GM15510 (cell line): ENCODE measurements around the gene ZNF490.

Experiments used
- POLR2A ChIP-seq: IDR thresholded peaks from 3 replicates; pipeline ENCODE4 v1.6.1; 2011; ENCODE audit warnings: borderline replicate concordance; ENCODE audit not compliant: insufficient read length; ENCODE audit errors: extremely low read depth

ZNF490 gene

GRCh38 chr19:12610540-12611360, at the start of gene ZNF490, which contains the start of gene ZNF791:
Gene ZNF490 (minus strand): TSS chr19:12610813. CDS start chr19:12610680, 133 bp downstream.
Gene ZNF791 (plus strand): TSS chr19:12610920. CDS start chr19:12611080, 160 bp downstream.
- peak; percentile 93 for TF ChIP-seq POLR2A

- TF ChIP-seq POLR2A: no peak
These were observed 47.4 kb upstream of the ZNF490 start for GRCh38 chr19:12657966-12658365.

DNA sequence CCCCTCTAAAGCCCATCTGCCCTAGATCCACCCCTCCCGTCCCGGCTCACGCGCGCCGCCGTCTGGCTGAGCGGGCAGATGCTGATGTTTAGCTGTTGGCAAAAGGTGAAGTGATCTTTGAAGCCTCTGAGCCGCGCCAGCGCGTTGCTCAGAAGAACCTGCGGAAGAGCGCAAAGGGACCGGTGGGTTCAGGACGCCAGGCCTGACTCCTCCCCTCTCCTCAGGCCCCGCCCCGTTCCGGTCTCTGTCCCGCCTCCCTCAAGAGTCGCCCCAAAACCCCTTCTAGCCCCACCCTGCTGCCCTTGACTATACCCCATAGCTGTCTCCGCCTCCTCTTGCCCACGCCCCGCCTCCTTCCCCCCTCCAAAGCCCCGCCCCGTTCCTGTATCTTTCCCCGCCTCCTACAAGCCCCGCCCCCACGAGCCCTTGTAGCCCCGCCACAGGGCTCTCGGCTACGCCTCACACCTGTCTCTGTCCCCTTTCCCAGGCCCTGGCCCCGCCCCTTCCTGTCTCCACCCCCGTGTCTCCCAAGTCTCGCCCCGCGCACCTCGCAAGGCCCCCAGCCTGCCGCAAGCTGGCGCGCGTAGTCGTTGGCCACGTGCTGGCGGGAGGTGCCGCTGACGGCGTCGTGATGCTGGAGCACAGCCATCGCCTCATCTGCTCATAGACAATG, 46.4 kb upstream of the ZNF490 start:
- TF ChIP-seq POLR2A: no peak

DNA sequence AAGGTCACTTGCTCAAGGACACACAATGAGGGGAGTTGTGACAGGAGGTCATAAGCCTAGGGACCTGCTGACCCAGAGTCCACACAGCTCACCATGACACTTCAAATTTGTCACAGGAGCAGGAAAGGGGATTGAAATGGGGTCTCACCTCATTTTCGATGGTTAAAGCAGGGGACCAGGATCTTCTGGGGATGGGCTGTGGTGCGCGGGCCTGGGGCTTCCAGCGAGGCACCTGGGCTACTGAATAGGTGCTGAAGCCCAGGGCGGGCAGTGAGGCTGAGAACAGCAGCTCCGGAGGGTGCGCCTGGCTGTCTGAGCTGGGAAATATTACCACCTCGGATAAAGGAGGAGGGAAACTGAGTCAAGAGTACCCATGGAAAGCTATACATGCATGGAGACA, 44.9 kb upstream of the ZNF490 start:
- no peak for TF ChIP-seq POLR2A

DNA sequence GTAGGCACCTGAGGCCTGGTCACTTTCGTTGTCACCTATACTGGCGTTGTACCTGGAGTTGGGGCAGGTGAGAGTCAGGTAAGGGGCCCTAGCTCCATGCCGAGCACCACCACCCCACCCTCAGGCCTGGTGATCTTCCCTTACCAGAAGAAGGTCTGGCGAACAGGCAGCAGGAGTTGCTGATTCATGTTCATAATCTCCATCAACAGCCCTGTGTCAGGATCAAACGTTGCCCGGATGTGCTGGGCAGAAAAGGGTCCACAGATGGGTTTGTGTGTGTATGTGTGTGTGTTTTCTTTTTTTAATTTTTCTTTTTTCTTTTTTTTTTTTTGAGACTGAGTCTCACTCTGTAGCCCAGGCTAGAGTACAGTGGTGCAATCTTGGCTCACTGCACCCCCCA, 41.6 kb upstream of the ZNF490 start:
- no peak for TF ChIP-seq POLR2A

- TF ChIP-seq POLR2A: no peak
These were observed 39.3 kb upstream of the ZNF490 start for GRCh38 chr19:12649941-12650340.

DNA sequence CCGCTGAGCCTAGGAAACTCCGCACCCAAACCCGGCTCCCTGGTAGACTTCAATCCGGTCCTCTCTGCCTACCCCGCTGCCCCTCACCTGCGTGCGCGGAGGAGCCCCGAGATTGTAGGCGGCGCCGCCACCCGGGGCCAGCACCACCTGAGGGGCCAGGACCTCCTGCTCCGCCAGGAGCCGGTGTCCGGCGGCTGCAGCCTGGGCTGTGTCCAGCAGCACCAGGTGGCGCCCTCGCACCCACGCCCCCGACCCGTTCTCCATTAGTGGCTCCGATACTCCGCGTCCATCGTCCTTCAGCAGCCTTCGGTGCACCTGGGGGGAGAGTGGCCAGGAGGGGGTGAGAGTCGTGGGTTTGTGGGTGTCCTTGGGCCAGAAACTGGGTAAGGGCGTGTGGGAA, 37.5 kb upstream of the ZNF490 start:
- TF ChIP-seq POLR2A: no peak

DNA sequence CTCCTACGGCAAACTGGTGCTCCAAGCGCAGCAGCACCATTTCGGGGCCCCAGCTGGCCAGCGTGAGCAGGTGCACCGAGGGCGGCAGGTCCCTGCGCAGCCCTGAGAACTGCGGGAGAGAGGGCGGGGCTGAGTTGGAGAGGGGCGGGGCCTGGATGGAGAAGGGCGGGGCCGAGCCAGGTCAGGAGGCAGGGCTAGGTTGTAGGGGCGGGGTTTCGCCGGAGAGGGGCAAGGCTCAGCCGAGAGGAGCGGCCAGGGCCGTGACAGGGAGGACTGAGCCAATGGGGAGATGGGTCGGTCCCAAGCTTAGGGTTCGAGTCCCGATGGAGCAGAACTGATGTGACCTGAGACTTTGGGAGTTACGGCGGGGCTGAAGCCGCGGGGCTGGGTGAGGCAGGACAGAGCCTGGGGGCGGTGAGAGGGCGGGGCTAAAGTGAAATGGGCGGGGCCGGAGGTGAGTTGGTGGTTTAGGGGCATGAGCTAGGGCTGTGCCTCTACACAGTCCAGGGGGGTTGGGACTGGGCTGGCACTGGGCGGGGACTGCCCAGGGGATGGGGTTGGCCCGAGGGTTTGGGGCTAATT, 37.0 kb upstream of the ZNF490 start:
- TF ChIP-seq POLR2A: no peak

DNA sequence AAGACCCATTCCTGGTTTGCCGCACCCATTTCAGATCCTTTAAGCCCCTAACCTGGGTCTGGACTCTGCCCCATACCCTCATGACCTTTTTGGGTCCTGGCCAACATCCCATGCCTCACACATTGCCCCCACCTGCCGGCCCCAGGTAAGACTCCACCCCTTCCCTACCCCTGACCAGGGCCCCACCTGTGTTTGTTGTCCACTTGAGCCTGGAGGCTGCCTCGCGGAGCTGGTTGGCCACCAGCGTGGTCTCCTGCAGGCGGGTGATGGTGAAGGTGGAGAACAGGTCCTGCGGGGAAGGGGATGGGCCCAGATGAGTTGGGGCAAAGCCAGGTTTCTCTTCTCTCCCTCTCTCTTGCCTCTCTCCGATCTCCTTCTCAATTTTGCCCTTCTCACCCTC, 36.4 kb upstream of the ZNF490 start:
- no peak for TF ChIP-seq POLR2A

- no peak for TF ChIP-seq POLR2A
These were observed 35.9 kb upstream of the ZNF490 start for GRCh38 chr19:12646551-12646950.

DNA sequence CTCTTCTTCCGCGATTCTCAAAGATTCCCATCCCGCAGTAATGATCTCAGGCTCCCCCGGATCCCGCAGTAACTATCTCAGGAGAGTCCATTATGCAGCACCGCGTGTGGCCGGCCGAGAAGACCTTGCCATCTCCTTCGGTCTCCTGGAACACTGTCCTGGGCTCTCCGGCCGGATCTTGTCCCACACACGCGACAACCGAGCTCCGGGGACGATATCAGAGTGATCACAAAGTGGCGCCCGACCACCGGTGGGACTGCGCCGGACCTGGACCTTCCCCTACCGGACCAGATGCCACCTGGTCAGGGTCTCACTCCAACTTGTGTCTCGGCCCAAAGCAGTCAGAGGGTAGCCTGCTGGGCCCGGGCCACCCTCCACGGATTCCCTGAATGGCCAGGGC, 31.9 kb upstream of the ZNF490 start:
- no peak for TF ChIP-seq POLR2A

DNA sequence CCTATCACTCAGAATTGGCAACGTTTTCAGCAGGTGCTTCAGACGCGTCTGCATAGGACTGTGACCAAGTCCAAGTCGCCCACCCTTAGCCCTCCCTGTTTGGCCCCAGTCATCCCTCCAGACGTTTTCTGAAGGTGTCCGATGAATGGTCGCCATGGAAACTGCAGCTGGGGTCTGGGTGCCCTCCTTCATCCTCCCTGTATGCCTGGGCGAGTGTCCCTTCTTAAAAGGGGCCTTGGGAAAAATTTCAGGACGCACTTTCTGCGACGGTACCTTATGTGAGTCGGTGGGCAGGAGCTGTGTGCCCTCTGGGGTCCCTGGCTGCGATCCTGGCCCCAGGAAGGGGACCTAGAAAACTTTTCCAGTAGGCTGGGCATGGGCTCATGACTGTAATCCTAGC, 30.8 kb upstream of the ZNF490 start:
- no peak for TF ChIP-seq POLR2A

GRCh38 chr19:12639901-12640613, 29.4 kb upstream of the ZNF490 start:
- no peak for TF ChIP-seq POLR2A

- TF ChIP-seq POLR2A: no peak
These were observed 28.1 kb upstream of the ZNF490 start for GRCh38 chr19:12638611-12639182.
